Retina (tissue), 1 donor: ENCODE results near the gene NGB.

Experiments
- DNase-seq: peaks from one replicate; pipeline ENCODE4 v3.0.0-alpha.2; 2016

The NGB gene

DNA sequence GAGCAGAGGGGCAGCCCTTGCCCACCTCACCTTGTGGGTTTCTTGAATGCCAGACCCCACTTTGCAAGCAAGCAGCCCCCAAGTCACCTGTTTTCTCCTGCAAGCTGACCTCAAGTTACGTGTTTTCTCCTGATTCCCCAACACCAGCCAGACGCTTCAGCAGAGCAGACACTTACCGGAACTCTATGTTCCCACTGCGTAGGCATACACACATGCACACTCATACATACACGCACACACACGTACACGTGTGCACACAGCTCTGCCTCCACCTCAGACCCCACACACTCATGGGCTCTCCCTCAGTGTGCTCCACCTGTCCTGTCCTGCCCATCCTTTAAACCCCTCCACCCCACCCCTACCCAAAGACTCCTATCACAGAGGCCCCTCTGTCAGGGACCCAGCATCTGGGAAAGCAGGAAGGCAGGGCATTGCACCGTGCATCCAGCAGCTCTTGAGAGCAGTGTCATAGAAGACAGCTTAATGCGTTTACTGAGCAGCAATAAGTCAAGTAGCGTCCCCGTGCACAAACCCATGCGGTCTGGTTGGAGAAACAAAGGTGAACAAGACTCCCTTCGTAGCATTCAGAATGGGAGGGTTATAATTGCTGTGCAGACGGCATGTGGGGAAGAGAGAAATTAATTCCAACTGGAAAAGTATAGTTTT lies 45.0 kb downstream of the NGB start:
- DNase-seq, result no peak

DNA sequence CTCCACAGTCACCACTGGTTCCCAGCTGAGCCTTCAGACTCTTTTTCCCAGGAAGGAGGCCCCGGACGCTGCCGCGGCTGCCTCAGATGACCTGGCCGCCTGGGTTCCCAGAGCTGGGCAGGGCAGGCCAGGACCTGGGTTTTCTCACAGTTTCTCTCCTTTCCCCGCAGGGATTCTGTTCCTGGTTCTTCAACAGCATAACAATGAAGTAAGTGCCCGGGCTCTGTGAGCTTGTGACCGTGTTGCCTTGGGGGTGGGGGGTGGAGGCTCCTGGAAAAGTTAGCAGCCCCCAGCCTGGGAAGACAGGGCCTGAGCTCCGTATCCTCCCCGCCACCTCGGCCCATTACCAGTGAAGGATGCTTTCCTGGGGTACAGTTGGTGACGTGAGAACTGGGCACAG lies 45.8 kb downstream of the NGB start:
- DNase-seq, result no peak

DNA sequence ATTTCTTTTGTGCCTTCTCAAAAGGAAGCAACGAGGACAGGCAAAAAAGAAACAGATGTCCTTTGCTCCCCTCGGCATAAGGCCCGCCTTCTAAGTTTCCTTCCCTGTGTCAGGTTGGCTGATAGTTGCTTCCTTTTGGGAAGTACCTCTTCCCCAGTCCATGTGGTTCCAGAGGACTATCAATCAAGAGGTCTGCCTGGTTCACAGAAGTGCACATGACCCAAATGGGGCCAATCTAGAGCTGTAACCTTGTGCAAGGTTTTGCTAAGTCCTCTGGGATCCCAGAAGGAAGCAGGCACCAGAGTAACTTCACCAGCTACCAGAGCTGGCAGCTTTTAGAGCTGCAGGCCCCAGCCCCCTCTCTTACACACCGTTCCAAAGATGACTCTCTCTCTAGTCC lies 46.8 kb downstream of the NGB start:
- DNase-seq, result no peak

DNA sequence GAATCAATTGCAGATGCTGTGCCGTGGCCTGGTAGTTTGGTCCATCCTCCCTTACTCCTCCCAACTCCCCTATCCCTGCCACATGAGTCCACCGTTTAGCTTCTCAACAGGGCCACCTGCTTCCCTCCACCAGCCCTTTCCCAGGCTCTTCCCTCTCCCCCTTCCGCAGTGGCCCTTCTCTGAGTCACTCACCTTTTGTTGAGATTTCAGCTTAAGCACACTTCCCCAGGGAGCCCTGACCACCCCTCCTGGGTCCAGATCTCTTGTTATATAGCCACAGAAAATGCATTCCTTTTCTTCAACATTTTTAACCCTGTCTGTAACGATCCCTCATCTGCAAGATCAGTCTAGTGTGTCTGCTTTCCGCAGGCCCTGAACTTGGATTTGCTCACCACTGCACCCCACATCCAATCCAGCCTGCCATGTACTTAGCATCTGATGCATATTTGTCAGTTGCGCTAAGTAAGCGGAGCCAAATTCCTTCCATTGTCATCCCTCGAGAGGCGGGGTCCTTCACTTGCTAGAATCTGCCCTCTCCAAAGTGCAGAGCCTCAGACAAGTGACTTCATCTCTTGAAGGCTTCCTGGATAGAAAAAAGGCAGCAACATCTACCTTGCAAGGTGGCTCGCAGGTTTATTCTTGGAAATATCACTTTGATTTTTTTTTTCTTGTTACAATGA lies 48.3 kb downstream of the NGB start:
- no peak for DNase-seq

DNA sequence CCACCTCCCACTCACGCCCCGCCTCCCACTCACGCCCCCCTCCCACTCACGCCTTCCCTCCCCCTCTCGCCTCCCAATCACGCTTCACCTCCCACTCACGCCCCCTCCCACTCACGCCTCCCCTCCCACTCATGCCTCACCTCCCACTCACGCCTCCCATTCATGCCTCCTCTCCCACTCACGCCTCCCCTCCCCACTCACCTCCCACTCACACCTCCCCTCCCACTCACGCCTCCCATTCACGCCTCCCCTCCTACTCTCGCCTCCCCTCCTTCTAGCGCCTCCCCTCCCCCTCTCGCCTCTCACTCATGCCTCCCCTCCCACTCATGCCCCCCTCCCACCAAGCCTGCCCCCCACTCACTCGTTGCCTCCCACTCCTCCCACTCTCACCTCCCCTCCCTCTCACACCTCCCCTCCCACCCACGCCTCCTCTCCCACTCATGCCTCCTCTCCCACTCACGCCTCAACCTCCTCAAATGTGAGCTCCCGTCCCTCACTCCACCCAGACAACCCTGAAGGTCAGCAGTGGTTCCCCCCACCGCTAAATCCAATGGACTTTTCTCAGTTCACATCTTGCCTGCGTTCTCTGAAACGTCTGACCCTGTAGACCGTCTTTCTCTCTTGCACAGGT lies 49.6 kb downstream of the NGB start:
- no peak for DNase-seq

DNA sequence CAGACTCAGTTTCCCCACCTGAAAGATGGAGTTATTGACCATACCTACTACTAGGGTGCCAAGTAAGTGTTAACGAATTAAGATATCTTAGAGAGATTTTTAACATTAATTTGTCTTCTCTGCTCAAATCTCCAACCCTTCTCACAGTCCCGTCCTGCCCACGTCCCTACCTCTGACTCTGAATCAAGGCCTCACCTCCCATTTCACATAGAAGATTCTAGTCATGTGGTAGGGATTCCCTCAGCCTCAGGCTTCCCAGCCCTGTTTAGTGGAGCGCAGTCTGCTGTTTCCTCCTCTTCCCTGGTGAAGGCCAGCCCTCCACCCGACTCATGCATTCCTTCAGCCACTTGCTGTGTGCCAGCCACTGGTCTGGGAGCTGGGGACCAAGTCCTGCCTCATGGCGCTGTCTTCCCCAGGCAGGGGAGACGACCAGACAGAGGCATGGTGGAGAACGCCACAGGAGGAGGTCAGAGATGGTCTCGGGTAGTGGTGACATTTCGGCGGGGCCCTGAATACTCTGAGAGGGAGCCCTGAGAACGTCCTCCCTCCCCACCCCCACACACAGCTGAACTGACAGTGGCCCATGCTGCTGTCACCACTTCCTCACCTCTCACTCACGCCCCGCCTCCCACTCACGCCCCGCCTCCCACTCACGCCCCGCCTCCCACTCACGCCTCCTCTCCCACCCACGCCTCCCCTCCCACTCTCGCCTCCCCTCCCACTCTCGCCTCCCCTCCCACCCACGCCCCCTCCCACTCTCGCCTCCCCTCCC lies 50.6 kb downstream of the NGB start:
- DNase-seq, result no peak

DNA sequence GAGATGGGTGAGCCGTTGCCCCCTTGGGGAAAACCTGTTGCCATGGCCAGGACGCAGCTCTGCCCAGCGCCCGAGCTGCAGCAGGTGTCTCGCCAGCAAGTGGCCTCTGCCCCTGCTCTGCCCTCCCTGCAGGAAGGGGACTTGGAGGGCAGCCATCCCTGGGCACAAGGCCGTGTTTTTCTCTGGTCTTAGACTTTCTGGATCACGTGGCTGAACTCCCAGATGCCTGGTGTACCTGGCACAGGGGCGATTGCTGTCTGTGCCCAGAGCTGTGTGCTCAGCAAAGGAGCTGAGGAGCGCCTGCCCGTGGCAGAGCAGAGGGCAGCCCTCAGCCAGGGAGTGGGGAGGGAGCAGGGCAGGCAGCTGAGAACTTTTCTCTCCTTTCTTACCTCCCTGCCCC lies 51.4 kb downstream of the NGB start:
- DNase-seq, result no peak

DNA sequence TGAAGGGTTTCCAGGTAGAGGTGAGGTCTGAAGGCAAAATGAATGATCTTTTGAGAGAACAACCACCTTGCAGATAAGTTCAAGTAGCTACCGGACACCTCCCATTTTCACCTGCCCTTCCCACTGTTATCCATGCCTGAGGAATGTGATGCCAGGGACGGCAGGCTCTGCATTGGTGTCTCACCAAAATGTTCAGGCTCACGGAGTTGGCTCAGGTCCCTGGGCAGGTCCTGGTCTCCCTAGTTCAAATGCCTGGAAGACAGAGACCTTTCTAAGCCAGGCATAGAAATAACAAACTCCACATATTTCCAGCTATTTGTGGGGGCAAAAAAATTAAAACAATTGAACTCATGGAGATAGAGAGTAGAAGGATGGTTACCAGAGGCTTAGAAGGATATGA lies 53.5 kb downstream of the NGB start:
- DNase-seq, result no peak
